ENCODE results near the gene KIRREL3. TPM values are rescaled to one million over a fixed set of nuclear protein-coding genes. Genes with fewer than 3 reads are reported as not detected.

The KIRREL3 gene
- total and polyA plus RNA-seq, 2 of the 8 experiments (the other 6 are each of a cell fraction or from before 2014, with no cell fraction given), result 0.29 to 0.32 TPM

- H4K5ac ChIP-seq (ENCODE audit: insufficient read length, low read depth, low read length), result no peak overlapping the region
- H3K4ac ChIP-seq (replicated peaks; ENCODE audit: insufficient read length, low read depth, low read length), result no peak overlapping the region
- no peak overlapping the region for H3K27ac ChIP-seq (ENCODE audit: low read depth, low read length)
- H2BK15ac ChIP-seq (ENCODE audit: low read length), result no peak overlapping the region
- no peak overlapping the region for H3K14ac ChIP-seq (ENCODE audit: insufficient read length)
- no peak overlapping the region for H3K56ac ChIP-seq (replicated peaks; ENCODE audit: insufficient read length, low read depth, low read length)
- peaks cover 7 to 13% (median 9%) of the 10 kb centered on the region in 4 experiments for H3K4me1 ChIP-seq (replicated peaks in 1 of 4; ENCODE audit: control insufficient read depth in 3 of 4, insufficient read depth in 4 of 4, low read length in 3 of 4)
- H3K4me3 ChIP-seq (ENCODE audit: extremely low read depth in 1 of 4, insufficient read depth in 2 of 4, low read depth in 3 of 4, low read length in 4 of 4), result no peak overlapping the region
- no peaks in the 10 kb centered on the region for H3K36me3 ChIP-seq (ENCODE audit: control insufficient read depth in 2 of 4, insufficient read depth in 4 of 4, low read length in 3 of 4)
- no peak overlapping the region for H2BK5ac ChIP-seq (ENCODE audit: low read depth, low read length)
- DNase-seq (ENCODE audit: low read depth in 1 of 2, low spot score in 2 of 2) (no peak), FAIRE-seq (no peak)
- no peak overlapping the region for H4K91ac ChIP-seq (replicated peaks; ENCODE audit: insufficient read length, low read length)
- H4K20me1 ChIP-seq (replicated peaks in 1 of 2; ENCODE audit: control insufficient read depth in 1 of 2, insufficient read depth in 2 of 2, low read length in 2 of 2), result no peaks in the 10 kb centered on the region
- CTCF ChIA-PET (ENCODE audit: partially characterized antibody), result interaction anchor here (1.1 to 13.6 kb wide), 10 partner anchors 8 to 117 kb away, joined by 3 to 143 read pairs (median 5); no protein-coding TSS in a partner anchor
- POLR2A ChIA-PET (ENCODE audit: partially characterized antibody), result no interaction called here
- 0 out of 4 replicates have a peak, but pooled peaks cover 0 to 2% of the 10 kb centered on the region in 2 experiments for H3K9me3 ChIP-seq (ENCODE audit: insufficient read depth in 2 of 2, low read depth in 1 of 2, low read length in 1 of 2)
- 0 out of 2 replicates have a peak overlapping the region, but pooled peaks have one; percentile 38 for H2BK20ac ChIP-seq (ENCODE audit: low read length)
- H2AK5ac ChIP-seq (ENCODE audit: low read depth, low read length), result no peak overlapping the region
- H2BK12ac ChIP-seq (ENCODE audit: low read depth, low read length), result no peak overlapping the region
- H2AFZ ChIP-seq (ENCODE audit: low read length), result no peak overlapping the region
- H3K23ac ChIP-seq (ENCODE audit: insufficient read length), result no peak overlapping the region
- no peak overlapping the region for H2BK120ac ChIP-seq (replicated peaks; ENCODE audit: low read depth, low read length)
- 91% methylated on average over 7 of the region's 7 CpGs; no CpG with 5 or more reads in 1 of the 2 experiments for WGBS, 2 experiments (ENCODE audit: extremely low coverage in 1 of 2, insufficient coverage in 1 of 2, insufficient read length in 1 of 2, insufficient replicate concordance in 2 of 2, low coverage in 1 of 2, low lambda C conversion rate in 2 of 2, missing lambda C conversion rate in 1 of 2)
- no peak overlapping the region for H4K8ac ChIP-seq (ENCODE audit: extremely low read depth, insufficient read depth, low read length)
- no peaks in the 10 kb centered on the region for H3K23me2 ChIP-seq (ENCODE audit: low read depth, low read length)
- H3K18ac ChIP-seq (ENCODE audit: extremely low read depth, low read length), result no peak overlapping the region; the same call in 1 of the 2 replicates
- no peak overlapping the region for H3K4me2 ChIP-seq (ENCODE audit: insufficient read depth in 1 of 2, low read depth in 2 of 2, low read length in 2 of 2)
- H3K79me1 ChIP-seq (ENCODE audit: low read depth, low read length), result no peaks in the 10 kb centered on the region
- H3K79me2 ChIP-seq (ENCODE audit: control insufficient read depth in 1 of 2, insufficient read depth in 2 of 2, low read length in 2 of 2), result no peaks in the 10 kb centered on the region
- H3K27me3 ChIP-seq (replicated peaks in 1 of 4; ENCODE audit: control insufficient read depth in 3 of 4, extremely low read depth in 1 of 4, insufficient read depth in 3 of 4, low read length in 3 of 4), result no peaks in the 10 kb centered on the region; a peak in 4 of 7 replicates
- H3K9ac ChIP-seq (replicated peaks in 1 of 4; ENCODE audit: extremely low read depth in 1 of 4, low read depth in 3 of 4, low read length in 3 of 4), result no peak overlapping the region
- no peak for TF ChIP-seq KDM5A (IDR thresholded peaks at IDR 0.05; ENCODE audit: low read length)
- TF ChIP-seq USF2 (IDR thresholded peaks at IDR 0.05; ENCODE audit: low read length), result no peak
- TF ChIP-seq RAD21 (IDR thresholded peaks at IDR 0.05 in 1 of 2, conservative IDR thresholded peaks at IDR 0.05 in 1 of 2; ENCODE audit: low read depth in 2 of 2, low read length in 2 of 2), result no peak
- TF ChIP-seq EZH2 (IDR thresholded peaks at IDR 0.05; ENCODE audit: low read depth, low read length, severe bottlenecking), result no peak
- no peak for TF ChIP-seq SP1 (IDR thresholded peaks at IDR 0.05; ENCODE audit: low read depth, low read length)
- no peak for TF ChIP-seq TEAD4 (IDR thresholded peaks at IDR 0.05; ENCODE audit: low read depth, low read length)
- no peak for TF ChIP-seq CTBP2 (IDR thresholded peaks at IDR 0.05; ENCODE audit: borderline replicate concordance, insufficient read depth, insufficient read length, low read length)
- no peak for TF ChIP-seq MAX (IDR thresholded peaks at IDR 0.05)
- TF ChIP-seq NANOG (IDR thresholded peaks at IDR 0.05; ENCODE audit: insufficient read depth, low read depth, low read length, poor library complexity, severe bottlenecking), result no peak
- TF ChIP-seq BCL11A (IDR thresholded peaks at IDR 0.05; ENCODE audit: low read depth in 2 of 2, low read length in 2 of 2), result no peak
- TF ChIP-seq POU5F1 (IDR thresholded peaks at IDR 0.05; ENCODE audit: low read depth, low read length), result no peak
Measured at GRCh38 chr11:126599217-126599897, 401.2 kb downstream of the KIRREL3 start.

Data from H1 (cell line).